ENCODE measurements around the gene TMEM185B.
A peak's percentile ranks its signal among the peaks of the same experiment; 100 is the strongest.
"Not testable (repeated sequence)": the region's sequence is repeated elsewhere in the genome, so short reads cannot be mapped to it uniquely, and the experiment has no call there.

Gene TMEM185B

DNA sequence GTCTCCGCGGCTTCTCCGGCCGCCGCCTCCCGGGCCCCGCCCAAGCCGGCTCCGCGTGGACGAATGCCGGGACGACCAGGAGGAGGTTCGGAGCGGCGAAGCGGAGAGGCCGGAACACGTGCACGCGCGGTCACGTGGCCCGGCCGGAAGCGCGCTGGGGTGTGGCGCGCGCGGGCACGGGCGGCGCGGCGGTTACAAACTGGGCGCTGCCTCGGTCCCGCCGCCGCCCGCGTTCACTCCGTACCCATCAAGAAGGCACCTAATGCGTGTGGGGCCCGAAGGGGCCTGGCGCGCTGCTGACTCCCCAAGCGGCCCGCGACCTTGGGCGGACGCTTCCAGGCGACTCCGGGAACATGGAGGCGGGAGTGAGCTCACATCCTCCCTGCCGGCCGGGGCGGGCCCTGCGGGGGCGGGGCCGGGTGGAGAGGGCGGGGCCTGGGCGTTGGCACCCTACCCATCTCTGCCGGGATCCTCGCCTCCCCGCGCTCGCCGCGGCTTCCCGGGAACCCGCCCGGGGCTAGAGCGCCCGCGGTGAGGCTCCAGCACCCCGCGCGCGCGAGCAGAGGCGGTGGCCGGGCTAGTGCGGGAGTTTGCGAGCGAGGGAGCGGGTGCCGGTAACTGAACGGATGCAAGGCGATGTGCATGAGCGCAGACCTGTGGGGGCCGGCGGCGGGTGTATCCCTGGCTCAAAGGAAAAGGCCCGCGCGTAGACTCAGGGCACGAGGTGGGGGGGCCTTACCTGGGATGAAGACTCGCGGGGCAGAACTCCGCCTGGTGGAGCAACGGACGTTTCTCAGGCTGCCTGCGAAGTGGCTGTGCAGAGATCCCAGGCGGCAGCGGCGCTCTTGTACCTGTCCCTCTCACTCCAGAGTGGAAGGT is at the start of gene TMEM185B:
Gene TMEM185B, minus strand, starts transcription at position 367 of the 879 bp plus-strand sequence. CDS start 424 bp downstream, outside the sequence.
- peak; percentile 92 for DNase-seq

DNA sequence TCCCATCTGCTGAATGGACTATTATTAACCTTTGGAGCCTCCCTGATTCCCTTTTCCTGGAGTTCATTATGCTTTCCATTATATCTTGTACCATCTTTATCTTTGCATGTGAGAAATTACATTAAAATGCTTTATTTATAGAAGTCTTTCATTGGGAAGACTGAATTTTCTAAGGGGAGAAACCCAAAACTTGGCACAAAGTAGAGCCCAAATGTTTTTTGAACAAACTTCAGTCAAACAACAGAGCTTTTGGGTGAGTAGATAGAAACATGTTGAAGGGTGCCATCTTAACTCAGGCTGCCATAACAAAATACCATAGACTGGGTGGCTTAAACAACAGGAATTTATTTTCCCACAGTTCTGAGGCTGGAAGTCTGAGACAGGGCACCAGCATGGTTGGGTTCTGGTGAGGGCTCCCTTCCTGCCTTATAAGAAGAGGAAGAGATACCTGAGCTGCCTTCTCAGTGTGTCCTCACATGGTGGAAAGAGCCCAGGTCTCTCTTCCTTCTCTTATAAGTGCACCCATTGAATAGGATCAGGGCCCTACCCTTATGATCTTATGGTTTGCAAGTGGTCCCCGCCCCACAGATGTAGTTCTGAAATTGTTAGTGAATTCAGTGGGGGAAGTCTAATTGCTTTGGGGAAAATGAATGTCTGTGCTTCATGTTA is 48.6 kb upstream of the TMEM185B start:
- no peak for DNase-seq

DNA sequence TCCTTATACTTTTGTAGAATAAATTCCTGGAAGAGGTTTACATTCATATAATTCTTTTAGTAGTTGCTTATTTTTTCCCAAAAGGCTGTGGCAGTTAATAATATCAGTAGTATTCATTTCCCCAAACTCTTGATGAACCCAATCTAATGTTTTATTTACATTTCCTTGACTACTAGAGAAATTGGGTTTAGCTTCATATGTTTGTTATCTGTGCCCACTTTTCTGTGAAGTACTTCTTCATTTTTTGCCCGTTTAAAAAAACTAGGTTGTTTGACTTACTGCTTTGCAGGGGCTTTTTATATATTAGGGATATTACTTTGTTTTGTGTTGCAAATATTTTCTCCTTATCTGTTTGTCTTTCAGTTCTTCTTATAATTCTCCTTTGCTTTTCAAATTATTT is 46.6 kb upstream of the TMEM185B start:
- DNase-seq, result no peak

DNA sequence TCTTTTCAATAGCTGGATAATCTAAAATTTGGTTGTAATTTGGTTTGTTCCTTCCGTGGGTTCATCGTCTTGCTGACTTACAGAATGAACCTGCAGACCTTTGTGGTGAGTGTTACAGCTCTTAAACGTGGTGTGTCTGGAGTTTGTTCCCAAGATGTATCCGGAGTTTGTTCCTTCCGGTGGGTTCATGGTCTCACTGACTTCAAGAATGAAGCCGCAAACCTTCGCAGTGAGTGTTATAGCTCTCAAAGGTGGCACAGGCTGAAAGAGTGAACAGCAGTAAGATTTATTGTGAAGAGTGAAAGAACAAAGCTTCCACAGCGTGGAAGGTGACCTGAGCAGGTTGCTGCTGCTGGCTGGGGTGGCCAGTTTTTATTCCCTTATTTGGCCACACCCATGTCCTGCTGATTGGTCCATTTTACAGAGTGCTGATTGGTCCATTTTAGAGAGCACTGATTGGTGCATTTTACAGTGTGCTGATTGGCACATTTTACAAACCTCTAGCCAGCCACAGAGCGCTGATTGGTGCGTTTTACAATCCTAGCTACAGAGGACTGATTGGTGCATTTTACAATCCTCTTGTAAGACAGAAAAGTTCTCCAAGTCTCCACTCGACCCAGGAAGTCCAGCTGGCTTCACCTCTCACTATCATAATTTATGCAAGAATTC is 46.0 kb upstream of the TMEM185B start:
- DNase-seq, result no peak

DNA sequence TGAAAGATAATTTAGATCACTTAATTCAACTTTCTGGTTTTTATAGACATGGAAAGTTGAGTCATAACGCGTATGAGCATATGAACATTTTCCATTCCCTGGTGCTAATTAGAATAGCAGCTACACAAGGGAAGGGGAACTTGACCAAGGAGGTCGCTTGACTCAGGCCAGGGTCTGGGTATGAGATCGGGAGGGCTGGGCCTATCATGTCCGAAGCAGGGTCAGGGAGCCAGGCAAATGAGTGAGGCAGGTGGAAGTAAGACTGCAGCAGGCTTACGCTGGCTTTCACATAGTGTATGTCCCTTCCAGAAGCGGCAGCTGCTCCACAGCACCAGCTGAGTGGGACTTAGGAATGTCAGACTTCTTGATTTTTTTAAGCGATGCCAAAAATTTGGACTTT is 44.1 kb upstream of the TMEM185B start:
- no peak for DNase-seq

DNA sequence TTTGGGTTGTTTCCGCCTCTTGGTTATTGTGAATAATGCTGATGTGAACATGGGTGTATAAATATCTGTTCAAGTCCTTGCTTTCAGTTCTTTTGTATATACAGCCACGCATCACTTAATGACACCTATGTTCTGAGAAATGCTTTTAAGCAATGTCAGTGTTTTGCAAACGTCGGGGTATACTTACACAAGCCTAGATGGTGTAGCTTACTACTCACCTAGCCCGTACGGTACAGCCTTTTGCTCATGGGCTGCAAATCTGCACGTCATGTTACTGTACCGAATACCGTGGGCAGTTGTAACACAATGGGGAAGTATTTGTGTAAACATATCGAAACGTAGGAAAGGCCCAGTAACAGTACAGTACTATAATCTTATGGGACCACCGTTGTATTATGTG is 41.8 kb upstream of the TMEM185B start:
- no peak for DNase-seq

DNA sequence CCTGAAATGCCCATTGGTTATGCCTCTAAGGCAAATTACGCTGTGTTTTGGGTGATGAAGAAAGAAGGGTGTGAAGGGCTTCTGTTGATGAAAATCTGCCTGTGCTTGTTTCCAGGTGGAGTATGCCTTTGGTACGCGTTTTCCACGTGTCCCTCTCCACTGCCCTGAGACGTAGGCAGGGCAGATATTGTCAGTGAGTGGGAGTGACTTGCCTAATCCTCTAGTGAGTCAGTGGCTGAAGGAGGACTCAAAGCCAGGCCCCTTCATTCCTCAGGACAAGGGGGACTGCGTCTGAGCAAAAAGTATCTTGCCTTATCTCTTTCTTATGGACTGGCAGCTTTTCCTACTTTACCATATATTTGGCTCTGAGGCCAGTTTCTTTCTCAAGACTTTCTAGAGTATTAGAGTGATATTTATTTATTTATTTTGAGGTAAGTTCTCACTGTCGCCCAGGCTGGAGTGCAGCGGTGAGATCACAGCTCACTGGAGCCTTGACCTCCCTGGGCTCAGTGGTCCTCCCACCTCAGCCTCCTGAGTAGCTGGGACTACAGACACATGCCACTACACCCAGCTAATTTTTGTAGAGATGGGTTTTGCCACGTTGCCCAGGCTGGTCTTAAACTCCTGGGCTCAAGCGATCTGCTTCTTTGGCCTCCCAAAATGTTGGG is 39.7 kb upstream of the TMEM185B start:
- DNase-seq, result no peak

DNA sequence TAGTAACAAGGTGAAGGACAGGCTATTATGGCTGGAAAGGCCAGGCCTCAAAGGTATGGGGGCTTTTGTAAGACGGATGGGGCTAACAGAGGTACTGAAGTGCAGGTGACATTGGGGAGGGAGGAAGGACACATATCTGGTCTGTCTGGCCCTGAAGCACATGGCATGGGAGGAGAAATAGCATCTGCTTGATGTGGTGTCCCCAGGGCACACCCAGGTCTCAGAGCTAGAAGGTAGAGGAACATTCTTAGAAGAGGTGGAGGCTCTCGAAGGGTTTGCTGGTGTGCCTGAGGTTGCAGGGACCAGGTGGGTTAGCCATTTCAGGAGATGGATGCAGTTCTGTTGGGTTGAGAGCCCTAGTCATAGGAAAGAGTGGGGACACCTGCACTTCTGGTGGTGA is 39.0 kb upstream of the TMEM185B start:
- DNase-seq, result no peak

DNA sequence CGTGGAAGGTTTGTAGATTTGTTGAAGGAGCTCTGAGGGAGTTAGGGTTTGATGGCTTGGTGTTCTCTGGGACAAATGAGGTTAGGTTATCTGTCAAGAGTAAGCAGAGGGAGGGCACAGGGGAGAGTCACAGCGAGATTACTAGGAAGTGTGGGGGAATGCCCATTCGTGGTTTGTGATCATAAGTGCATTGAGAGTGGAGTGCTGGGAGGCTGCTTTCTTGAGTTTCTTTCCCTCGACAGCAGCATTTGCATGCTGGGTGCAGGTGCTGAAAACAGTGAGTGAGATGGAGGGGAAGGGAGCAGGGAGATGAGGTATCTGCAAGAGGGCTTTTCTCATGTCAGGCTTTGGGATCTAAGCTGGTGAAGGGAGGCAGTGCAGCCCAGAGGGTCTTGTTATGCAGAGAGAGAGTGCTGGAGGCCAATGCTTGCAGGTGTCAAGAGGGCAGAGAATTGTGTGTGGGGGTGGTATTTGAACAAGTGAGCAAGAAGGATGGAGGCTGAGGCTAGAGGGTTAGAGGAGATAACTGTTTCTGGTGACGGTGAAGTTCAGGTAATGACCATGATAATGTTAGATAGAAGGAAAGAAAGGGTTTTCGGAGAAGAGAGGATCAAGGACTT is 38.3 kb upstream of the TMEM185B start:
- no peak for DNase-seq

DNA sequence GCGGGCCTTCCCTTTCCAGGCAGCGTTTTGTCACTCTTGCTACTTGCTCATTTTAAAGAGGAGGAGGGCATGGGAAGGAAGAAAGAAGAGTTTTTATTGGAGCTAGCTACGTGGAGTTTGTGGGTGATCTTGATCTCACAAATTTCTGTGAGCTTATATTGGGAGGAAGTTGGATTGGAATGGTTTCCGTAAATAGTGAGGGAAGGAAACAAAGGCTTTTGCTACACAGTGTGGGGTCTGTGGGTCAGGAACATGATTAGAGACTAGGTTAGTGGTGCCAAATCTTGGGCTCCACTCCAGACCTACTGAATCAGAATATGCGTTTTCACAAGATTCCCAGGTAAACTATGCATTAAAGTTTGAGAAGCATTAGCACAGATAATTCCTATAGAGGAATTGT is 37.5 kb upstream of the TMEM185B start:
- no peak for DNase-seq

DNA sequence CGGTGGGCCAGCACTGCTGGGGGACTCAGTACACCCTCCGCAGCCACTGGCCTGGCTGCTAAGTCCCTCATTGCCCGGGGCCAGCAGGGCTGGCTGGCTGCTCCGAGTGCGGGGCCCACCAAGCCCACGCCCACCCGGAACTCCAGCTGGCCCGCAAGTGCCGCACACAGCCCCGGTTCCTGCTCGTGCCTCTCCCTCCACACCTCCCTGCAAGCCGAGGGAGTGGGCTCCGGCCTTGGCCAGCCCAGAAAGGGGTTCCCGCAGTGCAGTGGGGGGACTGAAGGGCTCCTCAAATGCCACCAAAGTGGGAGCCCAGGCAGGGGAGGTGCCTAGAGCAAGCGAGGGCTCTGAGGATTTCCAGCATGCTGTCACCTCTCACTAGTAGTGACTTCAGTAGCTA is 36.7 kb upstream of the TMEM185B start:
- DNase-seq, result not testable (repeated sequence)

DNA sequence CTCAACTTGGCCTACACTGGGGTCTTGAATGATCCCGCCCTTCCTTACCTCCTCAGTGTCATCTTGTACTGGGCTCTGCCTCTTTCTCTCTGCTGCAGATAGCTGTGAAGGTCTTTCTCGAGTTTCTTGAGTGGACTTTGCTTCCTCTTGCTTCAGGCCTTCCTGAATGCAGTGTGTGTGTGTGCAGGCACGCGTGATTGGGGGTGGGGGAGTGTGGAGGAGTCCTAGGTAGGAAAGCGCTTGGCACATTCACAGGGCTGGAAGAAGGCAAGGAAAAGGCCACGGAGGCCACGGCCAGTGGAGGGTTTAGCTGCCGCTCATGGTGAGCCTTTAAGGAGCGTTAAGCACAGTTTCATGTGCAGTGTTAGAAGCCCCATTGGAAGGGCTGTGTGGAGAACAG is 35.0 kb upstream of the TMEM185B start:
- no peak for DNase-seq

DNA sequence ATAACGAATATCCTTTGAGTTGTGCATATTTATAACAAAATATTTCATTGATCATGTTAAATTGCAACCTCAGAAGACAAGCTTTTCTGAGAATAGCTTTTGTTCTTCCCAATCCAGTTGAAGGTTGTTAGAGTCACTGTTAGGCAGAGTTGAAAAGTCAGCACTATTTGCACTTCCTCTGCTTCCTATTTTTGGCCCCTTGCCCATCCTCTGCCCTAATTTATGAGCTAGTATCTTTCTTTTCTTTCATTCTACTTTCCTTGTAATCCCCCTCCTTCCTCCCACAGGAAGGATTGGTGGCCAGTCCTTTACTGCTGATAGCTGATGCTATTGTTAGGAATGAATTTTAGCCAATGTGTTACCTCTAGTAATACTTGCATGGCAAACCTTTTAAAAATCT is 34.3 kb upstream of the TMEM185B start:
- DNase-seq, result no peak

DNA sequence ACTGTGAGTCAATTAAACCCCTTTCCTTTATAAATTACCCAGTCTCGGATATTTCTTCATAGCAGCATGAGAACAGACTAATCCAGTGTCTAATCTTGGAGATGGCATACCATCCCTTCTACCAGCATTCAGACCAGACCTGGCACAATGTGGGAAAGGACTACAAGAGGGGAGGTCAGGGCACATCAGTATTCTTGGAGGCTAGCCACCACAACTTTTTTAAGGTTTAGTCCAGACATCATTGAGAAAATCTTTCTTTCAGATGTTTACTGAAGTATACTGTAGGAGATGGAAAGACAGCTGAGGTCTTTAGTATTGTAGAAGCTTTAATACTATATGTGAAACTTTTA is 33.4 kb upstream of the TMEM185B start:
- DNase-seq, result no peak

DNA sequence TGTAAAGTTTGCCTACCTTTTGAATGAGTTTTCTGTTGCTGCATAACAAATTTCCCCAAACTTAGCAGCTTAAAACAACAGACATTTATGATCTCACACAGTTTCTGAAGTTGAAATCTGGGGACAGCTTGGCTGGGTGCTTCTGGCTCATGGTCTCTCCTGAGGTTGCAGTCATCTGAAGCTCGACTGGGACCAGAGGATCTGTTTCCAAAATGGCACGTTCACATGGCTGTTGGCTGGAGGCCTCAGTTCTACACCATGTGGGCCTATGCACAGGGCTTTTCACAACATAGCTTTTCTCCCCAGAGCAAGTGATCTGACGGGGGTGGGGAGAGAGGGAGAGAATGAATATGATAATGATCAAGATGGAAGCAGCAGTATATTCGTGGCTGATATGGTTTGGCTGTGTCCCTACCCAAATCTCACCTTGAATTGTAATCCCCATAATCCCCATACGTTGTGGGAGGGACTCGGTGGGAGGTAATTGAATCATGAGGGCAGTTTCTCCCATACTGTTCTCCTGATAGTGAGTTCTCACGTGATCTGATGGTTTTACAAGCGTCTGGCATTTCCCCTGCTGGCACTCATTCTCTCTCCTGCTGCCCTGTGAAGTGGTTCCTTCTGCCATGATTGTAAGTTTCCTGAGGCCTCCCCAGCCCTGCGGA is 32.9 kb upstream of the TMEM185B start:
- DNase-seq, result no peak

DNA sequence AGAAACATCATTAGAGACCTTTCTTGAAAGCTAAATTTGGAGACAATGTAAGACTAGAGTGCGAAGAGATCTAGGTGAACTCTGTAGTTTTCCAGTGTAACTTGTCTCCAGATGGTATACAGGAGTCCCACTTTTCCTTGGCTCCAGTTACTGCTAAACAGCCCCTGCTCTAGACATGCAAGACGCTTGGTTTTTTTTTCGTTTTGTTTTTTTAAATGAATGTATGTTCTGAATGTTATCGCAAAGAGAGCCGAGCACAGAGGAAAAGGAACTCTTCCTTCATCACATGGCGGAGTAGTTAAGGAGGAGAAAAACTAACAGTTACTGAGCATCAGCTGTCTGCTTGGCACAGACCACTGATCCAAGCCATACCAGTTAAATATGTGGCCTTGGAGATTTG is 31.9 kb upstream of the TMEM185B start:
- no peak for DNase-seq

DNA sequence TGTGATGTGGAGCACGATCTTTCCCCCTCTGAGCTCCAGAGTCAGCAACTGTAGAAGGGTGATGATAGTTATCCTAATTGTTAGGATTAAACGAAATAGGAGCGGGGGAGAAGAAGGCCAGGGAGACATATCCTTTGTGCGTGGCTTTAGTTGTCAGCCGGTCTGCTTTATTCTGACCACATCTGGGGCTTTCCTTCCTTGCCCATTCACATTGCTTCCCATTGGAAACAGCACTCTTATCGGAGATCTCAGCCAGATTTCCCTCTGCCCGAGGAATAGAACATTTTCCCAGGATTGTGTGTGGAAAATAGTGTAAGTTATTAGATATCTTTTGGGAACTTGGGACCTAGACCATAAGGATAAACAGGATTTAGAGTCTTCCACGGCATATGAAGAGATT is 31.0 kb upstream of the TMEM185B start:
- DNase-seq, result no peak

DNA sequence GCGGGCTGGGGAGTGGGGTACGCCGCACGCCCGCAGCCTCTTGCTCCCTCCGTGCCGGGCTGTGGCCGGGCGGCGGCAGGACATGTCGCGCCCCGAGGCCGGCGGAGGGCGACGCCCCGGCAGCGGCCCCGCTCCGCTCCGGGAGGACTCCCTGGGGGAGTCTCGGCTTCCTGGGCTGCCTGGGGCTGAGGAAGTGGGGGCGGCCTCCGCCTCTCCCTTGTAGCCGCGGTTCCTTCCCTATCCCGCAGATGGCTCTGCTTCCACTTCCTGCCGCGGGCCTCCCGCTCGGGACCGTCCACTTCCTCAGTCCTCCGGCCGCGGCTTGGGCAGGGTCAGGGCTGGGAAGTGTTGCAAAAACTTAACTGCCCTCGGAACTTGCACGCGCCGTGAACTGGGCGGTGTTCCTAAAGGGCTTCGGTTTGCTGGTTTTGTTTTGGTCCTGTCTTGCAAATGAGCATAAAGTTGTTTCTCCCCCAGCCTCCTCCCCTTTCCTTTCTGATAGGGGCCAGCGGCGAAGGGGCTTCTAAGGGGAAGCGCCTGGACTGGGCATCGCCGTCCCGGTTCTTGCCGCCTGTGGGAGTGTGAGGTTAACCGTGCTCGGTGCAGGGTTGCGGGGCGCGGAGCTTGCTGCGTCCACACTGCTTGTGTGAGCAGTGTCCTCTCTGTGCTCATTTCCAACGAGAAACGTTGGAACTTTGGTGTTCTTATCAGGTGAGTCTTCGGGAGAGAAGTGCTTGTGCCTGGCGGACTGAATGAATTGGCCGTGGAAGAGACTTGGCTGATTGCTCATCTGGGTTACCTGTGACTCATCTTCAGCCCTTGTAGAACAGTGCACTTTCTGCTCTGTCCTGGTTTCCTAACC is 30.1 kb upstream of the TMEM185B start:
- peak; percentile 28 for DNase-seq

DNA sequence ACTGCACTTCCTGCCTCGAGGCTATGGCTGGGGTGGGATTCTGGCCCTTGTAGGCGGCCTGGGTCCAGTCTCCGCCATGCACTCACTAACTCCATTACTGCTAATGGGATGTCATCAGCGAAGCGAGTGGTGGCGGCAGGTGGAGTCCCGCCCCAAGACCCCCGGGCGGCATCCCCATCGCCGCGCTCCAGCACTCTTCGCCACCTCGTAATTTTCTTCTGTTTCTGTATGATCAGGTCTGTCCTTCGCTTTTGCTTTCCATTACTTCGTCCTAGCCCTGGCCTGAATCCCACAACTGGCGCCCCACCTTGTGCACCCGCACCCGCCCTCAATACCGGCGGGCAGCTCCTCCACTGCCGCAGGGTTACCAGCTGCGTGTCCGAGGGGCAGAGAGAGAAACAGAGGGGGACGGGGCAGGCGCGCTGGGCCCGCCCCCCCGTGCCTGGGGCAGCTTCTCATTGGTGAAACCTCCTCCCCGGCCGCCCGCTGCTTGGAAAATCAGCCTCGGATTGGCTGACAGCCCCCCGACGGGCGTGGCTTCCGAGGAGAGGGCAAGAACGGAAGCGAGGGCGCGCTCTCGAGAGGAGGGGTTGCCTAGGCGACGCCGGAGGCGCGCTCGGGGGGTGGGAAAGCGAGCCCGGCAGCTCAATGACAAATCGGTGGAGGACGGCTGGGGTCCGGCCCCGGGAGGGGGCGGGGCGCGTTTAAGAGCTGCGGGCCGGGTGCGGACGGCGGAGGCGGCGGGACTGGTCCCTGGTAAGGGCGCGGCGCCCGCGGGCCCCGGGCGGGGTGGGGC is 29.2 kb upstream of the TMEM185B start, which contains the start of gene RALB:
Gene RALB, plus strand, starts transcription at position 628 of the 796 bp plus-strand sequence. CDS start 25,813 bp downstream, outside the sequence.
- peak; percentile 99 for DNase-seq

DNA sequence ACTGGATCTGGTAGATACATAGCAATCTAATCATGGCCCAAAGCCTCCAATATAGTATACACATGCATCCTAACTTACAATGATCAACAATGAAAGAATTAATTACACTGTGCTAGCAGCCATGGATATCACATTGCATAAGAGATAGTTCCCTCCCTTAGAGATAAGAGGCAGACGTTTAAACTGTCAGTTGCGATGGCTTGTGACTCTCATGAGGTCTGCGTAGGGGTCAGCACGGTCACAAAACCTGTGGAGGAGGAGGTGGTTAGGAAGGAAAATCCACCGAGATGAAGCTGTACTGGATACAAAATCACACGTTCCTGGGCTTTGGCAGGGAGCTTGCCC is 28.7 kb upstream of the TMEM185B start:
- no peak for DNase-seq

All from activated CD8-positive, alpha-beta memory T cell treated with anti-CD3 and anti-CD28 coated beads, Interleukin-2, amount 50 U/mL, for 4 hours (primary cell).